Osteoblast (primary cell): ENCODE results near the gene STK40. TPM values are rescaled to one million over a fixed set of nuclear protein-coding genes. Genes with fewer than 3 reads are reported as not detected.

ENCODE experiments used
- DNase-seq: peaks from one replicate; pipeline ENCODE4 v3.0.0; 2011; ENCODE audit warnings: low spot score, mixed read lengths; ENCODE audit not compliant: insufficient read length; ENCODE audit errors: missing footprints
- H2AFZ ChIP-seq: 2 replicates; pipeline ENCODE4 v1.6.0; 2011; ENCODE audit warnings: mild to moderate bottlenecking, low read length
- H3K27ac ChIP-seq: 2 replicates; pipeline ENCODE4 v1.5.1; 2011; ENCODE audit warnings: mild to moderate bottlenecking, low read depth, low read length, moderate library complexity
- H3K27me3 ChIP-seq: 2 replicates; pipeline ENCODE4 v1.6.0; 2012; ENCODE audit warnings: mild to moderate bottlenecking, control low read depth, inconsistent platforms, low read length, moderate library complexity; ENCODE audit not compliant: insufficient read depth
- H3K36me3 ChIP-seq: 2 replicates; pipeline ENCODE4 v1.5.1; 2011; ENCODE audit warnings: mild to moderate bottlenecking, low read length, control low read depth, moderate library complexity; ENCODE audit not compliant: insufficient read depth
- H3K4me1 ChIP-seq: 2 replicates; pipeline ENCODE4 v1.5.1; 2011; ENCODE audit warnings: mild to moderate bottlenecking, low read length, control low read depth, moderate library complexity; ENCODE audit not compliant: insufficient read depth
- H3K4me2 ChIP-seq: 2 replicates; pipeline ENCODE4 v1.6.0; 2011; ENCODE audit warnings: mild to moderate bottlenecking, low read length; ENCODE audit not compliant: insufficient read depth
- H3K4me3 ChIP-seq: fragments of 200-600 bp; sonication (generic); 3 replicates; pipeline ENCODE4 v1.5.1; 2012; ENCODE audit warnings: mild to moderate bottlenecking, low read length, inconsistent platforms; ENCODE audit not compliant: insufficient read depth
- H3K79me2 ChIP-seq: 2 replicates; pipeline ENCODE4 v1.6.0; 2012; ENCODE audit warnings: mild to moderate bottlenecking, low read length, control low read depth, inconsistent platforms; ENCODE audit not compliant: insufficient read depth
- H3K9me3 ChIP-seq: 2 replicates; pipeline ENCODE4 v1.5.1; 2011; ENCODE audit warnings: low read depth, low read length, control low read depth
- H4K20me1 ChIP-seq: 2 replicates; pipeline ENCODE4 v1.6.0; 2012; ENCODE audit warnings: mild to moderate bottlenecking, low read length, control low read depth; ENCODE audit not compliant: insufficient read depth
- CTCF ChIP-seq: IDR thresholded peaks from 2 replicates; pipeline ENCODE4 v1.5.1; 2011; ENCODE audit warnings: mild to moderate bottlenecking, low read depth, low read length, moderate library complexity; ENCODE audit errors: extremely low read depth
- total RNA-seq: library from RNA; depleted of rRNA; stranded (reverse); fragments of >200 nt; gene quantifications from 2 replicates; pipeline ENCODE4 v1.2.3, GENCODE V29; 2012

STK40 gene
- total RNA-seq, 1 donor, result 11.9 TPM

DNA sequence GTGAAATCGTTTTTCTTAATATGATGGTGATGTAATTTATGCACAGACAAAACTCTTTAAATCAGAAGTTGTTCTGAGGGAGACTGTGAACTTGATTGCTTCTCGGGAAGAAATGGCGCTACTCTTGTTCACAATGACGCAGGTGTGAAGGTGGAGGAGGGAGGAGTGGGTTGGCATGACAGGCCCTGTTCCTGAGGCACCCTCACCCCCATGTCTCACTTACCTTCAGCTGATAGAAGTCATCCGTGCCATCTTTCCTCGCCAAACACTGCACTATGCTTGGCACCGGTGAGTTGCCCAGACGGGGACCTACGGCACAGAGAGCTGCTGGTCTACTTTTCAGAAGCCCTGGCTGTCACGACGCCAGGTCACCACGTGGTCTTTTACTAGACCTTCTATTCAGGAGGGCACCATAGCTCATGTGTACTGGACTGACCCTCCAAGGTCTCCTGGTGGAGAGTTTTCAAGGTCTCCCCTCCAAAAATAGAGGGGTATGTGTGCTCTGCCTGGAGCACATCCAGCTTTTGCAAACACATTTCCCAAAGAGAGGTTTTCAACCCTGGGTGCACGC is 27.1 kb downstream of the STK40 start:
- H3K4me1 ChIP-seq, result peaks cover 7% of the 10 kb centered on the region
- no peaks in the 10 kb centered on the region for H3K27me3 ChIP-seq
- peaks cover 45% of the 10 kb centered on the region for H3K36me3 ChIP-seq
- H4K20me1 ChIP-seq, result no peaks in the 10 kb centered on the region
- H2AFZ ChIP-seq, result no peak overlapping the region
- H3K9me3 ChIP-seq, result no peaks in the 10 kb centered on the region
- no peak for DNase-seq
- H3K4me3 ChIP-seq, result no peak overlapping the region
- peaks cover 40% of the 10 kb centered on the region for H3K79me2 ChIP-seq
- no peak for TF ChIP-seq CTCF
- no peak overlapping the region for H3K4me2 ChIP-seq
- H3K27ac ChIP-seq, result no peak overlapping the region

- DNase-seq, result peak; percentile 65
- H3K4me1 ChIP-seq, result peaks cover 35% of the 10 kb centered on the region
- H3K36me3 ChIP-seq, result peaks cover 32% of the 10 kb centered on the region
- H2AFZ ChIP-seq, result no peak overlapping the region
- no peak for TF ChIP-seq CTCF
- no peaks in the 10 kb centered on the region for H3K9me3 ChIP-seq
- no peak overlapping the region for H3K4me3 ChIP-seq
- no peak overlapping the region for H3K27ac ChIP-seq
- peaks cover 15% of the 10 kb centered on the region for H3K79me2 ChIP-seq
- H4K20me1 ChIP-seq, result no peaks in the 10 kb centered on the region
- H3K4me2 ChIP-seq, result no peak overlapping the region
- H3K27me3 ChIP-seq, result no peaks in the 10 kb centered on the region
Observed at GRCh38 chr1:36355811-36356210, 29.9 kb downstream of the STK40 start.

DNA sequence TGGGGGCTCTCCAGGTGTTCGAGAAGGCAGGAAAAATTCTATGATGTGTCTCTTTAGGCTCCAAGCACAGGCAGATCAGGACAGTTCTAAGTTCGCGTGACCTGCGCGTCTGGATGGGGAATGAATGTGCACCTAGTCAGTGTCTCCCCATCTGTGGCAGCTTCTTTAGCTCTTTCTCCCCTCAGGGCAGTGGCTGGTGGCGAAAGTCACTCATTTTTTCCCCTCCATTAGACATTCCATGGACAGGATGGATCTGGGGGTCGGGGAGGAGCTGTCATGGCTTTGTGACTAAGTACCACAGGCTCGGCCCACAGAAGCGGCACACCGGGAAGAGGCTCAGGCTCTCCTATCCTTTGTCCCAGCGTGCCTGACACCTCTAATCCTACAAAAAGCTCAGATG is 31.2 kb downstream of the STK40 start:
- DNase-seq, result peak; percentile 52
- H3K36me3 ChIP-seq, result peaks cover 32% of the 10 kb centered on the region
- no peaks in the 10 kb centered on the region for H3K27me3 ChIP-seq
- H3K4me3 ChIP-seq, result no peak overlapping the region
- no peaks in the 10 kb centered on the region for H4K20me1 ChIP-seq
- TF ChIP-seq CTCF, result no peak
- H3K4me1 ChIP-seq, result peaks cover 42% of the 10 kb centered on the region
- H3K9me3 ChIP-seq, result no peaks in the 10 kb centered on the region
- H3K27ac ChIP-seq, result no peak overlapping the region
- no peak overlapping the region for H2AFZ ChIP-seq
- H3K4me2 ChIP-seq, result no peak overlapping the region
- H3K79me2 ChIP-seq, result peaks cover 8% of the 10 kb centered on the region

- H3K9me3 ChIP-seq, result no peaks in the 10 kb centered on the region
- H3K4me2 ChIP-seq, result peak overlapping the region; percentile 80
- TF ChIP-seq CTCF, result no peak
- H2AFZ ChIP-seq, result no peak overlapping the region
- H4K20me1 ChIP-seq, result no peaks in the 10 kb centered on the region
- H3K27me3 ChIP-seq, result no peaks in the 10 kb centered on the region
- peaks cover 32% of the 10 kb centered on the region for H3K36me3 ChIP-seq
- H3K79me2 ChIP-seq, result peaks cover 3% of the 10 kb centered on the region
- peaks cover 47% of the 10 kb centered on the region for H3K4me1 ChIP-seq
- H3K4me3 ChIP-seq, result no peak overlapping the region
- H3K27ac ChIP-seq, result peak overlapping the region; percentile 98
- peak; percentile 91 for DNase-seq
Observed at GRCh38 chr1:36352910-36353878, 32.5 kb downstream of the STK40 start.
